Fibroblast of lung (primary cell): ENCODE results near the gene NBPF1.
"Not testable (repeated sequence)": the region's sequence is repeated elsewhere in the genome, so short reads cannot be mapped to it uniquely, and the experiment has no call there.

ENCODE experiments used
- EZH2 ChIP-seq: IDR thresholded peaks from 2 replicates; pipeline ENCODE4 v1.5.1; 2012; ENCODE audit warnings: low read length, control low read depth, mild to moderate bottlenecking; ENCODE audit errors: missing control alignments
- TF ChIP-seq, protein P1 (sequence below), 2 donors: IDR thresholded peaks in 1 of 2; conservative IDR thresholded peaks in 1 of 2; 1 replicate in 1 of 2; 2 replicates in 1 of 2; pipeline ENCODE4 v1.5.1; 2011 to 2012; ENCODE audit warnings: low read length in 2 of 2, control low read depth in 1 of 2, inconsistent platforms in 1 of 2, low read depth in 1 of 2, mild to moderate bottlenecking in 1 of 2

- TF ChIP-seq, protein P1, sequence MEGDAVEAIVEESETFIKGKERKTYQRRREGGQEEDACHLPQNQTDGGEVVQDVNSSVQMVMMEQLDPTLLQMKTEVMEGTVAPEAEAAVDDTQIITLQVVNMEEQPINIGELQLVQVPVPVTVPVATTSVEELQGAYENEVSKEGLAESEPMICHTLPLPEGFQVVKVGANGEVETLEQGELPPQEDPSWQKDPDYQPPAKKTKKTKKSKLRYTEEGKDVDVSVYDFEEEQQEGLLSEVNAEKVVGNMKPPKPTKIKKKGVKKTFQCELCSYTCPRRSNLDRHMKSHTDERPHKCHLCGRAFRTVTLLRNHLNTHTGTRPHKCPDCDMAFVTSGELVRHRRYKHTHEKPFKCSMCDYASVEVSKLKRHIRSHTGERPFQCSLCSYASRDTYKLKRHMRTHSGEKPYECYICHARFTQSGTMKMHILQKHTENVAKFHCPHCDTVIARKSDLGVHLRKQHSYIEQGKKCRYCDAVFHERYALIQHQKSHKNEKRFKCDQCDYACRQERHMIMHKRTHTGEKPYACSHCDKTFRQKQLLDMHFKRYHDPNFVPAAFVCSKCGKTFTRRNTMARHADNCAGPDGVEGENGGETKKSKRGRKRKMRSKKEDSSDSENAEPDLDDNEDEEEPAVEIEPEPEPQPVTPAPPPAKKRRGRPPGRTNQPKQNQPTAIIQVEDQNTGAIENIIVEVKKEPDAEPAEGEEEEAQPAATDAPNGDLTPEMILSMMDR (conservative IDR thresholded peaks at IDR 0.05 in 1 of 2, IDR thresholded peaks at IDR 0.05 in 1 of 2; ENCODE audit: low read depth in 1 of 2, low read length in 2 of 2), result not testable (repeated sequence)
- TF ChIP-seq EZH2, result not testable (repeated sequence)
These were observed 91.7 kb downstream of the NBPF1 start for GRCh38 chr1:16521679-16522078.
